ENCODE data around the gene JAZF1. TPM values are rescaled to one million over a fixed set of nuclear protein-coding genes. Genes with fewer than 3 reads are reported as not detected.

Gene JAZF1
- total and polyA plus RNA-seq, 2 of the 8 experiments (the other 6 are each of a cell fraction or from before 2014, with no cell fraction given) = 2.6 to 21.8 TPM

DNA sequence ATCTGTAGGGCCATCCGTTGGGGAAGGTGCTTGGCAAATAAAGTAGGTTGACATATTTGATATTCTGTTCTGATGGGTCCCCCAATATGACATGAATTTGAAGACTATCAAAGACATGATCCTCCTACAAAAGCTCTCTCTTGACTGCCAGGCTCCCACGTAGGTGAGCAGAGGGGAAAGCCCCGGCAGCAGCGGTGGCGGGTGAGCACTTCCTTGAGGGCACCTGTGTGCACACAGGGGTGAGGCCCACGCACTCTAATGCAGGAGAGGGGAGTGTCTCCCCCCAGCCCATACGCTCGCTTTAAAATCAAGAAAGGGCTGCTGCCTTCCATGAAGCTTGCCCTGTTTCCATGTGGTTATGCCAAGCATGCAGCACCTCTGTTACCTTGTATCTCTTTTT lies 340.3 kb downstream of the JAZF1 start:
- H3K23ac ChIP-seq (ENCODE audit: insufficient read length) = no peak overlapping the region
- H4K91ac ChIP-seq (replicated peaks; ENCODE audit: insufficient read length, low read length) = no peak overlapping the region
- no peak overlapping the region for H4K8ac ChIP-seq (ENCODE audit: extremely low read depth, insufficient read depth, low read length)
- H2BK20ac ChIP-seq (ENCODE audit: low read length) = no peak overlapping the region
- H3K4me1 ChIP-seq (replicated peaks in 1 of 4; ENCODE audit: control insufficient read depth in 3 of 4, insufficient read depth in 4 of 4, low read length in 3 of 4) = peaks cover 0 to 4% (median 1%) of the 10 kb centered on the region in 4 experiments; a peak in 2 of 7 replicates
- no peaks in the 10 kb centered on the region for H3K79me2 ChIP-seq (ENCODE audit: control insufficient read depth in 1 of 2, insufficient read depth in 2 of 2, low read length in 2 of 2)
- H2BK15ac ChIP-seq (ENCODE audit: low read length) = no peak overlapping the region
- no peak overlapping the region for H3K14ac ChIP-seq (ENCODE audit: insufficient read length)
- no peaks in the 10 kb centered on the region for H4K20me1 ChIP-seq (replicated peaks in 1 of 2; ENCODE audit: control insufficient read depth in 1 of 2, insufficient read depth in 2 of 2, low read length in 2 of 2)
- FAIRE-seq (no peak), DNase-seq (ENCODE audit: low read depth in 1 of 2, low spot score in 2 of 2) (no peak)
- no peak overlapping the region for H3K18ac ChIP-seq (ENCODE audit: extremely low read depth, low read length)
- H3K4me3 ChIP-seq (ENCODE audit: extremely low read depth in 1 of 4, insufficient read depth in 2 of 4, low read depth in 3 of 4, low read length in 4 of 4) = no peak overlapping the region
- no peak overlapping the region for H2BK120ac ChIP-seq (replicated peaks; ENCODE audit: low read depth, low read length)
- H3K9me3 ChIP-seq (ENCODE audit: insufficient read depth in 2 of 2, low read depth in 1 of 2, low read length in 1 of 2) = no peaks in the 10 kb centered on the region
- H4K5ac ChIP-seq (ENCODE audit: insufficient read length, low read depth, low read length) = no peak overlapping the region
- ChIA-PET CTCF (ENCODE audit: partially characterized antibody) (interaction anchor here (1.0 to 1.9 kb wide), 8 partner anchors 10 to 477 kb away, joined by 3 to 8 read pairs (median 4); no protein-coding TSS in a partner anchor), POLR2A (ENCODE audit: partially characterized antibody) (no interaction called here)
- H3K23me2 ChIP-seq (ENCODE audit: low read depth, low read length) = no peaks in the 10 kb centered on the region
- H2BK5ac ChIP-seq (ENCODE audit: low read depth, low read length) = no peak overlapping the region
- H2AFZ ChIP-seq (ENCODE audit: low read length) = no peak overlapping the region
- H3K27ac ChIP-seq (ENCODE audit: low read depth, low read length) = no peak overlapping the region
- H3K36me3 ChIP-seq (ENCODE audit: control insufficient read depth in 2 of 4, insufficient read depth in 4 of 4, low read length in 3 of 4) = no peaks in the 10 kb centered on the region
- H2BK12ac ChIP-seq (ENCODE audit: low read depth, low read length) = no peak overlapping the region
- H2AK5ac ChIP-seq (ENCODE audit: low read depth, low read length) = no peak overlapping the region
- no peak overlapping the region for H3K56ac ChIP-seq (replicated peaks; ENCODE audit: insufficient read length, low read depth, low read length)
- no peak overlapping the region for H3K9ac ChIP-seq (replicated peaks in 1 of 4; ENCODE audit: extremely low read depth in 1 of 4, low read depth in 3 of 4, low read length in 3 of 4)
- 95% methylated on average over 8 of the region's 8 CpGs; no CpG with 5 or more reads in 1 of the 2 experiments for WGBS, 2 experiments (ENCODE audit: extremely low coverage in 1 of 2, insufficient coverage in 1 of 2, insufficient read length in 1 of 2, insufficient replicate concordance in 2 of 2, low coverage in 1 of 2, low lambda C conversion rate in 2 of 2, missing lambda C conversion rate in 1 of 2)
- no peaks in the 10 kb centered on the region for H3K79me1 ChIP-seq (ENCODE audit: low read depth, low read length)
- no peak overlapping the region for H3K4ac ChIP-seq (replicated peaks; ENCODE audit: insufficient read length, low read depth, low read length)
- no peak overlapping the region for H3K4me2 ChIP-seq (ENCODE audit: insufficient read depth in 1 of 2, low read depth in 2 of 2, low read length in 2 of 2)
- no peaks in the 10 kb centered on the region for H3K27me3 ChIP-seq (replicated peaks in 1 of 4; ENCODE audit: control insufficient read depth in 3 of 4, extremely low read depth in 1 of 4, insufficient read depth in 3 of 4, low read length in 3 of 4)

Measured in H1 (cell line).